Astrocyte of the hippocampus (primary cell): ENCODE results near the gene NPIPA3.
"Not testable (repeated sequence)": the region's sequence is repeated elsewhere in the genome, so short reads cannot be mapped to it uniquely, and the experiment has no call there.

ENCODE experiments used
- DNase-seq: peaks from one replicate; pipeline ENCODE4 v3.0.0; 2011; ENCODE audit warnings: low read depth, low spot score

NPIPA3 gene

DNA sequence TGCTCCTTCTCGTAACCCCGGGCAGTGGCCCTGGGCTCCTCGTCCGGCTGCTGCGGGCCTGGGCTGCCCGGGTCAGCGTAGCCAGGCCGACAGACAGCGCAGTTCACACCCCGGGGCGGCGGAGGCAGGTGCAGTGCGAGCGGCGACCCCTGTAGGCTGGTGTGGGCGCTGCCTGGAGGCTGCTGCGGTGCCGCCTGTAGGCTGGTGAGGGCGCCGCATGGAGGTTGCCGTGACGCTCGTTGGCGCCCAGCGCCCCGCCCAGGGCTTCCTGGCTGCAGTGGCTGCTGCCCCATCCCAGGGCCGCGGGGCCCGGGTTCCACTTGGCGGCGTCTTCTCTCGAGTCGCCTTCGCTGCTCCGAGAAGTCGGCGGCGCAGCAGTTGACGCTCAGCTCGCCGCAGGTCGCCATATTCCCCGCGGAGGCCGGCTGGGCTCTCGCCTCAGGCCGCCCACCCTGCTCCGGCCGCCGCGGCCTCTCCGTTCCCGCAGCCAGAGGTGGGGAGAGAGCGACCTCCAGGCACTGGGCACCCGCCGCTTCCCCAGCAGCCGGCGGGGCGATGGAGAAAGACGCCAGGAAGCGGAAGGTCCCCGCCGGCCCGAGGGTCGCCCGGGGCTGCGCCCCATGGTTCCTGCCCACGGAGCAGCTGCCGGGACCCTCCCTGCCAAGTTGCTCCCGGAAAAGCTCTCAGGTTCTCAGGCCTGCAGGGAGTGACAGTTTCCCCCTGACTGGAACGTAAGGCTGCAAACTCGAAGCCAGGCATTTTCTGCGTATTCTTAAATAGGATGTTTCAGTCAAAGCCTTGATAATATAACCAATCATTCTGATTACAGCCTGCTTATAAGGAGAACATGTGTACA is 39.3 kb downstream of the NPIPA3 start, which contains the start of gene NPIPA2:
NPIPA2 (plus strand) TSS at position 261 of the 856 bp plus-strand sequence. CDS start 5,533 bp downstream, outside the sequence.
- not testable (repeated sequence) for DNase-seq

DNA sequence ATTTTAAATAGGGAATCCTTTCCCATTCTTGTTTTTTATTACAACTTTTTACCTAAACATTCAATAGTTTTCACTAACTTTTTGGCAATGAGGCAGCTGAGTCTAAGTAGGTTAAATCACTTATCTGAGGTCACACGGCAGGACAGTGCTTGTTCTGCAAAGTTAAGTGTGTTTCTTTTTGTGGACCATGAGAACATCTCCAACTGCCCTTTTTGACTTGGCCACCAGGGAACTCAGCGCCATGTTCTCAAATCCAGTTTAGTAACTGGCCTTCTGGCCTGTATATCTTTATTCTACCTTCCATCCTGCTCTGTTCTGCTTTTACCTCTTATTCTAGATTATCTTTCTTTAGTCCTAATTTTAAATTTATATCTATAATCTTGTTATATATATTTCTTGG is 70.4 kb downstream of the NPIPA3 start:
- DNase-seq = not testable (repeated sequence)

DNA sequence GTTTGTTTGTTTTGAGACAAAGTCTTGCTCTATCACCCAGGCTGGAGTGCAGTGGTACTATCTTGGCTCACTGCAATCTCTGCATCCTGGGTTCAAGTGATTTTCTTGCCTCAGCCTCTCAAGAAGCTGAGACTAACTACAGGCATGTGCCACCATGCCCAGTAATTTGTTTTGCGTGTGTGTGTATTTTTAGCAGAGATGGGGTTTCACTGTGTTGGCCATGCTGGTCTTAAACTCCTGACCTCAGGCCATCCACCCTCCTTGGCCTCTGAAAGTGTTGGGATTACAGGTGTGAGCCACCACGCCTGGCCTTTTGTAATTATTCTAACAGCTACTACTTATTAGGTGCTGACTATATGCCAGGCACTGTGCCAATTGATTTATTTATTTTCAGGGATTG is 72.4 kb downstream of the NPIPA3 start:
- not testable (repeated sequence) for DNase-seq
